ENCODE measurements around the gene CTNNA3. TPM values are rescaled to one million over a fixed set of nuclear protein-coding genes. Genes with fewer than 3 reads are reported as not detected.

Gene CTNNA3
- total RNA-seq, 3 donors from 2014 or later = not detected

DNA sequence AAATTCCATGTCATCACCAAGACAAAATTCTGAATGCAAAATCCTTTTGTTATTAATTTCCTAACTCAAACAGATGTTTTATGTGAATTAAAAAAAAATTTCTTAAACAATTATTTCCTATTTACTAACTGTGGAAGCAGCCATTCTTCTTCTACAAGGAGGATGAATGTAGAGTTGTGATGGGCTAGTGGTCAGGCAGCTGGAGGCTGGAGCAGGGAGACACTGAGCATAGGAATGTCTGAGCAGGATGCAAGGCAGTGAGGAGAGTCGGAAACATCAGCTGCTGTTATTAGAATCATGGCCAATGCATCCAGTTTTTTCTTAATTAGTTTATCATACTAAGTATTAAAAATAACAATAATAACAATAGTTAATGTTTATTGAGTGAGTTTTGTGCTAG lies 872.7 kb downstream of the CTNNA3 start:
- ATAC-seq (no peak), DNase-seq (no peak)
- no peaks in the 10 kb centered on the region for H3K36me3 Mint-ChIP-seq (ENCODE audit: insufficient read depth)
- no peaks in the 10 kb centered on the region for H3K9me3 Mint-ChIP-seq
- no peaks in the 10 kb centered on the region for H3K4me1 Mint-ChIP-seq (ENCODE audit: low read depth)
- H3K27me3 Mint-ChIP-seq (ENCODE audit: low read depth) = no peaks in the 10 kb centered on the region
- H3K4me3 Mint-ChIP-seq = no peak overlapping the region

DNA sequence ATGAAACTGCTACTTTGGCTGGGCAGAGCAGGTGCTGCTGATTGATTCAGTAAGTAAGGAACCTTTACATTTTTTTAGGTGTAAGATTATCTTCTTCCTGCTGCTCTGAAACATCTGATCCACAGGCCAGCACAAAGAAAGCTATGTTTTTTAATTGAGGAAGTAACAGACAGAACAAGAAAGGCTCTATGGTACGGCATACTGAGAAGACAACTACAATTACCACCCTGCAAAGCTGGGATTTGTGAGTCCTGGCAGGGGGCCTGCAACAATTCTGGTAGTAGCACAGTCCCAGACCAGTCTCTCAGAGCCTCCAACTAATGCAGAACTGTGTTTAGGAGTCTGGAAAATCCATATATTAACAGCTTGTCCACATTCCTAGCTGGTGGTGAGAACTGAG lies 873.2 kb downstream of the CTNNA3 start:
- Mint-ChIP-seq H3K36me3 (ENCODE audit: insufficient read depth) (no peaks in the 10 kb centered on the region), H3K27me3 (ENCODE audit: low read depth) (no peaks in the 10 kb centered on the region), H3K9me3 (no peaks in the 10 kb centered on the region), H3K4me1 (ENCODE audit: low read depth) (no peaks in the 10 kb centered on the region), H3K4me3 (no peak overlapping the region)
- DNase-seq = no peak
- ATAC-seq = no peak

DNA sequence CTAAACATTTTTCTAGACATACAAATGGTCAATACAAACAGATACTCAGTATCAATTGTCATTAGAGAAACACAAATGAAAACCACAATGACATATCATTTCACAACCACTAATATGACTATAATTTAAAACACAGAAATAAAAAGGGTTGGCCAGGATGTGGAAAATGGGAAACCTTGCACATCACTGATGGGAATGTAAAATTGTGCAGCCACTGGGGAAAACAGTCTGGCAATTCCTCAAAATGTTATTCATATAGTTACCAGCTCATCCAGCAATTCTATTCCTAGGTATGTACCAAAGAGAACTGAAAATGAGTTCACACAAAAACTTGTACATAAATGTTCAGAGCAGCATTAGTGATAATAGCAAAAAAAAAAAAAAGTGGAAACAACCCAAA lies 876.3 kb downstream of the CTNNA3 start:
- DNase-seq = no peak
- ATAC-seq = no peak
- no peak overlapping the region for H3K4me3 Mint-ChIP-seq
- no peaks in the 10 kb centered on the region for H3K9me3 Mint-ChIP-seq
- H3K4me1 Mint-ChIP-seq (ENCODE audit: low read depth) = no peaks in the 10 kb centered on the region
- H3K27me3 Mint-ChIP-seq (ENCODE audit: low read depth) = no peaks in the 10 kb centered on the region
- H3K36me3 Mint-ChIP-seq (ENCODE audit: insufficient read depth) = no peaks in the 10 kb centered on the region

DNA sequence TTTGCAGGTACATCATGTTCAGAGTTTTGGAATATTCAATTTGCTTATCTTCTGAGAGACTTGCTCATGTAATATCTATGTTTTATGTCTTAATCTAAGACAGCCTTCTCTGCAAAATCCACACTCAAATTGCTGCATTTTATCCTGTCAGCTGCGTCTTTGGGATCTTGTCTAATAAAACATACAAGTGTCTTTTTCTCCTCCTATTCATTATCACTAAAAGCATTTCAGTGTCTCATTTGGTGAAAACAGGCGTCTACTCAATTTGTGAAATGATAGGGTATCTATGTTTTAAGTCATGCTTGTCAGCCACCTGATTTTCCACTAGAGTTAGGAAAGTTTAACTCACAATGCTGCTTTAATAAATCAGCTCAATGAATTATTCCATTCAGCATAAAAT lies 882.9 kb downstream of the CTNNA3 start:
- Mint-ChIP-seq H3K36me3 (ENCODE audit: insufficient read depth) (no peaks in the 10 kb centered on the region), H3K4me3 (no peak overlapping the region)

DNA sequence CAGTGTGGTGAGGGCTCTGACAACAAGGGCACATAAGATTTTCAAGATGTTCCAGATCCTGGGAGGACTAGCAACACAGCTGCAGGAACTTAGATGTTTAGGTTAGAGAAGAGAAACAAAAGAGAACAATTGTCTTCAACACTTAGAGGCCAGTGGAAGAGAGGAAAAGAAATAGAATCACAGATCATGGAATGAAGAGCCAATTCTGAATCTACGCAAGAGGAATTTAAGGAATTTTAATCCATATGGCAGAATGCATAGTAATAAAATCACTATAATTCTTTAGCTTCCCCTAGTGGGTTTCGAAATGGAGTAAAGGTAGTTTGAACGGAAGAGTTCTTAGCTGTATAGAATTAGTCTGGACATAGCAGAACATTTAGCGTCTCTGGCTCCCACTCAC lies 884.8 kb downstream of the CTNNA3 start:
- H3K27me3 Mint-ChIP-seq (ENCODE audit: low read depth) = no peaks in the 10 kb centered on the region
- DNase-seq = no peak
- H3K4me3 Mint-ChIP-seq = no peak overlapping the region
- ATAC-seq = no peak
- peaks cover 4% of the 10 kb centered on the region for H3K9me3 Mint-ChIP-seq
- no peaks in the 10 kb centered on the region for H3K36me3 Mint-ChIP-seq (ENCODE audit: insufficient read depth)
- no peaks in the 10 kb centered on the region for H3K4me1 Mint-ChIP-seq (ENCODE audit: low read depth)

More for the DNA sequence above, 882.9 kb downstream of the CTNNA3 start:
- Mint-ChIP-seq H3K9me3 (peaks cover 4% of the 10 kb centered on the region), H3K27me3 (ENCODE audit: low read depth) (no peaks in the 10 kb centered on the region), H3K4me1 (ENCODE audit: low read depth) (no peaks in the 10 kb centered on the region)
- DNase-seq (no peak), ATAC-seq (no peak)

DNA sequence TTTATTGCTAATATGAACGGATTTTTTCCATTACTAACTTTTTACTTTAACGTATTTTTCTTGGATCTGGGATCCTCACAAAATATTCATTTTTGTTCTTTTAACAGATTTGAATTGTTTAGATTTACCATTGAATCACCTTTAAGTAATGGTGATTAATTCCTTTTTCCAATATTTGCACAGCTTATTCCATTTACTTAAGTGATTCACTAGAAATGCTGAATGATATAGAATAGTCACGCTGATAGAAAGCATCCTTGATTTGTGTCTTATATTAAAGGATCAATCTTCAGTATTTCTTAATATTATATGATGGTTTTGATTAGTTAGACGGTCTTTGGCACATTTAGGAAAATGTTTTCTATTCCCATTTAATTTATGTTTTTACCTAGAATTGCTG lies 886.6 kb downstream of the CTNNA3 start:
- H3K27me3 Mint-ChIP-seq (ENCODE audit: low read depth) = no peaks in the 10 kb centered on the region
- H3K4me3 Mint-ChIP-seq = no peak overlapping the region
- no peaks in the 10 kb centered on the region for H3K4me1 Mint-ChIP-seq (ENCODE audit: low read depth)
- ATAC-seq (no peak), DNase-seq (no peak)
- H3K9me3 Mint-ChIP-seq = peaks cover 4% of the 10 kb centered on the region
- no peaks in the 10 kb centered on the region for H3K36me3 Mint-ChIP-seq (ENCODE audit: insufficient read depth)

DNA sequence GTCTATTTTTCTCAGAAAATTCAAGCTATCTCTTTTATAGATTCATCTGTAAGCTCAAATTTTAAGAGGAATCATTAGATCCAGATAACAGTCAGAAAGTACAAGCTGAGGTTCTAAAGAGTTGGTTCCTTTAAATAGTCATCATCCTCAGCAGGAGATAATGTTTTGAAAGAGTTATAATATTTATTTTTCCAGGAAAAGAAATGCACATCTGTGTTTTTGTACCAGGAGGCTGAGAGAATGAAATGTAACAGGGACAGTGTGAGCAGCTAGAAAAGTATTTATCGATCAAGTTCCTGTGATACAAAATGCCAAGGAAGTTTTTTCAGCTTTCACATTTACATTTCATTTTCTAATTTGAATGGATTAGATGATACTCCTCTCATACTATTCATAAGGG lies 890.4 kb downstream of the CTNNA3 start:
- H3K9me3 Mint-ChIP-seq = peaks cover 4% of the 10 kb centered on the region
- DNase-seq = no peak
- no peaks in the 10 kb centered on the region for H3K36me3 Mint-ChIP-seq (ENCODE audit: insufficient read depth)
- no peaks in the 10 kb centered on the region for H3K4me1 Mint-ChIP-seq (ENCODE audit: low read depth)
- H3K4me3 Mint-ChIP-seq = no peak overlapping the region
- H3K27me3 Mint-ChIP-seq (ENCODE audit: low read depth) = no peaks in the 10 kb centered on the region
- no peak for ATAC-seq

DNA sequence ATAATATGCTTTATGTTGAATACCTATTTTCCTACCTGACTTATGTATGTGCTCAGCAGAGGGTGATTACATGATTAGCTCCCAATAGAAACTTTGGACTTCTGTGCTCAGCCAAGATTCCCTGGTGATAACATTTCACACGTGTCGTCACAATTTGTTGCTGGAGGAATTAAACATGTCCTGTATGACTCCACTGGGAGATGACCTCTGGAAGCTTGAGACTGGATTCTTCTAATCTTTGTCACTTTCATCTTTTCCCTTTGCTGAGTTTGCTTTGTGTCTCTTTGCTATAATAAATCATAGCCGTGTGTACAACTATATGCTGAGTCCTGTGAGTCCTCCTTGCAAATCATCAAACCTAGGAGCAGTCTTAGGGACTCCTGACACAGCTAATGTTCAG lies 891.0 kb downstream of the CTNNA3 start:
- Mint-ChIP-seq H3K4me1 (ENCODE audit: low read depth) (no peaks in the 10 kb centered on the region), H3K9me3 (no peaks in the 10 kb centered on the region), H3K27me3 (ENCODE audit: low read depth) (no peaks in the 10 kb centered on the region), H3K36me3 (ENCODE audit: insufficient read depth) (no peaks in the 10 kb centered on the region), H3K4me3 (no peak overlapping the region)
- DNase-seq (no peak), ATAC-seq (no peak)

DNA sequence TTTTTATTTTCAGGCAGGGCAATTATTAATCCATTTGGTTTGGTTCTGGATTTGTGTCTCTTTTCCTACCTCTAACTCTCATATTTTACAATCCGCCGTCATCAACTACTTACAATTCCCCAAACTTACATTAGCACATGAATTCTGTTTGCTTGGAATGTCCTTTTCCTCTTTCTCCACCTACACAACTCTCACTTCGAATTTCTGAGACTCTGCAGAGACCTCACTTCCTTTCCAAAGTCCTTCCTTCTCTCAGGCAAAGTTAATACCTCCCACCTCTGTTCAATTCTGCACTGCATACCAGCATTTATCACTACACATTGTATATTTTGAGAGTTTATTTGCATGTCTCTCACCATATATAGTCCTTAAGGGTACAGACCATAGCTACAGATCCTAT lies 892.8 kb downstream of the CTNNA3 start:
- Mint-ChIP-seq H3K9me3 (no peaks in the 10 kb centered on the region), H3K36me3 (ENCODE audit: insufficient read depth) (no peaks in the 10 kb centered on the region), H3K4me1 (ENCODE audit: low read depth) (peaks cover 2% of the 10 kb centered on the region), H3K4me3 (no peak overlapping the region), H3K27me3 (ENCODE audit: low read depth) (no peaks in the 10 kb centered on the region)
- no peak for DNase-seq
- ATAC-seq = no peak

DNA sequence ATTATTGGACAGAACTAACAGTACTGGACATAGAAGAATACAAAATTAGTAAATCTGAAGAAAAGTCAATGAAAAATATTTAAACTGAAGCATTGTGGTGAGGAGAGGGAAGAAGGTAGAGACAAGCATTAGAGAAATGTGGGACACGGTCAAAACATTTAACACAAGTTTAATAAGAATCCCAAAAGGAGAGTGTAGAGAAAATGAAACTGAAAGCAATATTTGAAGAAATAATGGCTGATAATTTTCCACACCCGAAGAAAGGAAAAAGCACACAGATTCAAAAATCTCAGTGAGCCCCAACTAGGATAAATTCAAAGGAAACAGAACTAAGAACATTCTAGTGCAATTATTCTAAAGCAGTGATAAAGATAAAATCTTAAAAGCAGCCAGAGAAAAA lies 896.5 kb downstream of the CTNNA3 start:
- Mint-ChIP-seq H3K9me3 (no peaks in the 10 kb centered on the region), H3K27me3 (ENCODE audit: low read depth) (no peaks in the 10 kb centered on the region), H3K36me3 (ENCODE audit: insufficient read depth) (no peaks in the 10 kb centered on the region), H3K4me1 (ENCODE audit: low read depth) (peaks cover 2% of the 10 kb centered on the region), H3K4me3 (no peak overlapping the region)
- ATAC-seq (no peak), DNase-seq (no peak)

DNA sequence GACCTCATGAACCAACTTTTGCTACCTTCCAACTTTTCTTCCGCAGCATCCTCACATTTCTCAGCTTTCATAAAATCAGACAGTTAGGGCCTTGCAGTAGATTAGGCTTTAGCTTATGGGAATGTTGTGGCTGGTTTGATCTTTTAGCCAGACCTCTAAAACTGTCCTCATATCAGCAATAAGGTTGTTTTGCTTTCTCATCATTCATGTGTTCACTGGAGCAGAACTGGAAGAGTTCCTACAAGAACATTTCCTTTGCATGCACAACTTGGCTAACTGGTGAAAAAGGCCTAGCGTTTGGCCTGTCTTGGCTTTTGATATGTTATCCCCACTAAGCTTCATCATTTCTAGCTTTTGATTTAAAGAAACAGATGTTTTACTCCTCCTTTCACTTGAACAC lies 900.1 kb downstream of the CTNNA3 start:
- Mint-ChIP-seq H3K36me3 (ENCODE audit: insufficient read depth) (no peaks in the 10 kb centered on the region), H3K4me3 (no peak overlapping the region), H3K9me3 (no peaks in the 10 kb centered on the region), H3K4me1 (ENCODE audit: low read depth) (peaks cover 2% of the 10 kb centered on the region), H3K27me3 (ENCODE audit: low read depth) (no peaks in the 10 kb centered on the region)
- DNase-seq (no peak), ATAC-seq (no peak)

DNA sequence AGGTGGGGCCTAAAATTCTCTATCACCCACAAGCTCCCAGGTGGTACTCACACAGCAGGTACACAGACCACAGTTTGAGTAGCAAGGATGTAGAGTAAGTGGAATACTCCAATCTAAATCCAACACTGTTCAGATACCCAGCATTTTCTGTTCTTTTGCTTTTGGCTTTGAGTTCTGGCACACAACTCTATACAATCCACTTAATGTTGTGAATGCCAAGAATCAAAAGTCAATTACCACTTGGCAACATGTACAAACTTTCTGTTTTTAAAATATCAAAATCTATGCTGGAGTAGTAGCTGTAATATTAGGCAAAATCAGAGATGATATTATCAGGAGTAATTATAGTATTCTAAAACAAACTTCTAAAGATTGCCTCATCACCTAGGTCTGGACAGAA lies 903.6 kb downstream of the CTNNA3 start:
- Mint-ChIP-seq H3K4me3 (no peak overlapping the region), H3K27me3 (ENCODE audit: low read depth) (no peaks in the 10 kb centered on the region), H3K9me3 (no peaks in the 10 kb centered on the region), H3K4me1 (ENCODE audit: low read depth) (no peaks in the 10 kb centered on the region), H3K36me3 (ENCODE audit: insufficient read depth) (no peaks in the 10 kb centered on the region)
- ATAC-seq (no peak), DNase-seq (no peak)

DNA sequence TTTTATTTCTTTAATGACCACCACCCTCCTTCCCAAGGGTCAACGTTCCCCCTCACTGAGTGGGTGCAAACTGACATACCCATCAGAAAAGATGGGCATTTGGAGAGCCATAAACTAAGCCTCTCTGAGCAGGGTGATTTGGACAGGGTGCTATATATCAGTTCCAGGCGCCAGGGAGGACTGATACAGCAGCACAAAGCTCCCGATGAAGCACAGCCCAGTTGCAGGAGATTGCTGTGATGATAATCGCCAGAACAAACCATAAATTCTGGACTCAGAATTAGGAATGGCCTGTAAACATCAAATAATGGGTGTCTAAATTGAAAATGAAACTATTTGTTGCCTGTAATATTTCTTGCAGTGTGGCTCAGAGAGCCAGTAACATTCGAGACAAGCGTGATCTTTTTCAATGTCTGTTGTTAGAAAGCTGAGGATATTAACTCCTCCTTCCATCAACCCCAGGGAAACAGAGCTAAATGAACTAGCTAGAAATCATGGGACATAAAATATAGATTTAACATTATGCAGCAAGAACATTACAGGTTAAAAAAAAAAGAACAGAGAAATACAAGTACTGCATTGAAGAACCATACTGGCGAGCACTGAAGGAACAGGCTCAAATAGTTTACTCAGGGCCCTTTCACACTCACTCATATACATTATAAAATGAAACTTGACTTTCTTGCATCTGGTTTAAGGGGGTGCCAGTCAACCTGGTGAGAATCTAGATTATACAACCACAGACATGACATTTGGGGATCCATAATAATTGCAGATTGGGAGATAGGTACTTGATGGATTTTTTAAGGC lies 907.6 kb downstream of the CTNNA3 start:
- Mint-ChIP-seq H3K4me1 (ENCODE audit: low read depth) (no peaks in the 10 kb centered on the region), H3K4me3 (no peak overlapping the region), H3K27me3 (ENCODE audit: low read depth) (no peaks in the 10 kb centered on the region), H3K36me3 (ENCODE audit: insufficient read depth) (no peaks in the 10 kb centered on the region), H3K9me3 (no peaks in the 10 kb centered on the region)
- ATAC-seq (no peak), DNase-seq (no peak)

DNA sequence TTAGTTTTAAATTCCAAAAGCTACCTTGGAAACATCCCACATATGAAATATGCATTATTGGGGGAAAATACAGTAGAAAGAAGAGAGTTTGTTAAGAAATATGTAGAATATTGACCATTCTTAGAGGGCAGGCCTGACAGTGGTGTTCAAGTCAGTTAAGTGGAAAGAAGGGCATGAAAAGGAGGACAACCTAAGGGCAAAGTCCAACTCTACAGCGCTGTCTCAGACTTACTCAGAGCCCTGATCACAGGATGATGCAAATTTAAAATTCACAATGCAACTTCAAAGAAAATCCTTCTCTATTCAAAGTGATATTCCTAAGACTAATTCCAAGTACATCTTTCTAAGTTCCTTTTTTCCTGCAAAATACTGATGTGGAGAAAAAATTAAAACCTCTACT lies 909.3 kb downstream of the CTNNA3 start:
- H3K4me1 Mint-ChIP-seq (ENCODE audit: low read depth) = no peaks in the 10 kb centered on the region
- ATAC-seq (no peak), DNase-seq (no peak)
- H3K27me3 Mint-ChIP-seq (ENCODE audit: low read depth) = no peaks in the 10 kb centered on the region
- no peak overlapping the region for H3K4me3 Mint-ChIP-seq
- no peaks in the 10 kb centered on the region for H3K9me3 Mint-ChIP-seq
- no peaks in the 10 kb centered on the region for H3K36me3 Mint-ChIP-seq (ENCODE audit: insufficient read depth)

DNA sequence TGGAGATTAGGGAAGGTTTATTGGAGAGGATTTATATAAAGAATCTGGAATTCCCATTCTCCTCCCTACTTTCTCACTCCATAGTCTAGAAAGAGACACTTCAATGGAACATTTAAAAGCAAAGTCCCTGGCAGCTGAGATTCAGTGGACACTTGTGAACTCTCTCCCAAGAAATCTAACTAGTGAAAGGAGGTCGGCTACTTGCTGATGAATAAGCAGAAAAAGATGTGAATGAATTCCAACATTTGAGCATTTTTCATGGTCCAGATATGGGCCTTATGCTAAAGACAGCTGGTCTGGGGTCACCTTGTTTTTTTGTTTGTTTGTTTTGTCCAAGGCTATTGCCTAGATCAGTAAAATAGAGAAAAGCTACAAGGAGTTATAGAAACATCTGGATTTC lies 911.2 kb downstream of the CTNNA3 start:
- DNase-seq (no peak), ATAC-seq (no peak)
- Mint-ChIP-seq H3K4me3 (no peak overlapping the region), H3K9me3 (no peaks in the 10 kb centered on the region), H3K4me1 (ENCODE audit: low read depth) (no peaks in the 10 kb centered on the region), H3K27me3 (ENCODE audit: low read depth) (no peaks in the 10 kb centered on the region), H3K36me3 (ENCODE audit: insufficient read depth) (no peaks in the 10 kb centered on the region)

DNA sequence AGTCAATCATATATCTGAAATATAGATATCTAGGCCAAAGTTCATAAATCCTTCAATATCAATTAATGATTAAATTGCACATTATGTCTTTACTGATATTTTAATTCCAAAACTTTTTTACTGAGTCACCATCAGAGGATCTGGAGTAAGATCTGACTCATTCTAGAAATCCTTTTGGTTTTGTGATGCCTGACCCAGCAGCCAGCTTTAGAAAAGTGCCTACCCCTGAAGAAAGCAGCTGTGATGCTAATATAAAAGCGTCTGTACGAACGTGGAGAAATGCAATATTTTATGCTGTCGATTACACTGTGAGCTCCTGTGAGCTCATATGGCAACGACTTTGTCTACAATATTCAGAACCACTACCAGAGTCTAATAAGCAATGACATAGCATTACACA lies 912.7 kb downstream of the CTNNA3 start:
- Mint-ChIP-seq H3K4me1 (ENCODE audit: low read depth) (no peaks in the 10 kb centered on the region), H3K4me3 (no peak overlapping the region), H3K9me3 (no peaks in the 10 kb centered on the region), H3K27me3 (ENCODE audit: low read depth) (no peaks in the 10 kb centered on the region), H3K36me3 (ENCODE audit: insufficient read depth) (no peaks in the 10 kb centered on the region)
- no peak for ATAC-seq
- no peak for DNase-seq

Data from activated T-cell treated with anti-CD3 and anti-CD28 coated beads, Interleukin-2, amount 50 U/mL, for 4 hours (primary cell).